HG03442 (cell line): ENCODE results near the gene DPF1.

ENCODE experiments used
- ATAC-seq: cut with Tn5 transposase; IDR thresholded peaks from one replicate; pipeline ENCODE4 v1.9.1; 2021; ENCODE audit warnings: mild to moderate bottlenecking, moderate library complexity; ENCODE audit not compliant: unreplicated experiment

DPF1 gene

DNA sequence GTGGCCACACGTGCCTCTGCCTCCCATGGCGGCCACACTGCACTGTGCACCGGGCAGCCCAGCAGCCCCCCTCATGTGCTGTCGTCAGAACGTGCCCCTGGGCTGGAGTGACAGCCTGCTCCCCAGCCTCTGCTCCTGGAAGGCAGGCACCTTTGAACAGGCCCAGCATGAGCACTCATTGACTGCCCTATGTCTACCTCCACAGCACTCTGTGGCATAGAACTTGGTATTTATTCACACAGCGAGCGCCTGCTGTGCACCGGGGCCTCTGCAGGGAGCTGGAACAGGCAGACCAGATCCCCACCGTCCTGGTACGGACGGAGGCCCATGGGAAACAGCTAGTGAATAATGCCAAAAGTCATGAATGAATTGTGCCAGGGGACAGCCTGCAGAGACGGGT lies 53.7 kb downstream of the DPF1 start:
- no peak for ATAC-seq

GRCh38 chr19:38168637-38169036 lies 55.4 kb downstream of the DPF1 start:
- ATAC-seq: no peak

DNA sequence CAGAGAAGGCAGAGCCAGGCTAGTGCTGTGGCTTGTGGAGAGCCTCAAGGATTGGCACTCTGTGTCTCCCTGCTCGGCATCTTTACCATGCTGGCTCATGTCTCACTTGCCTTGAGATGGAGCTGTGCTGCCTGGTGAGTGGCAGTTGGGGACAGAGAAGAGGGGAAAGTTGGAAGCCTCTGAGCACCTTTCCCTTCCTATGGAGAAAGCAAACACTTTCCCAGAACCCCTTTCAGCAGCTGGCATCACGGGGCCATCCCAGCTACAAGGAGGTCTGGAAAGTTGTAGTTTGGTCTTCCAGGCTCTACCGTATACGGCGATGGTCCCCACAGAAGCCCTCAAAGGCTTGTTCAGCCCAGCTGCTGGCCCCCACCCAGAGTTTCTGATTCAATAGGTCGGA lies 58.7 kb downstream of the DPF1 start:
- ATAC-seq: no peak

DNA sequence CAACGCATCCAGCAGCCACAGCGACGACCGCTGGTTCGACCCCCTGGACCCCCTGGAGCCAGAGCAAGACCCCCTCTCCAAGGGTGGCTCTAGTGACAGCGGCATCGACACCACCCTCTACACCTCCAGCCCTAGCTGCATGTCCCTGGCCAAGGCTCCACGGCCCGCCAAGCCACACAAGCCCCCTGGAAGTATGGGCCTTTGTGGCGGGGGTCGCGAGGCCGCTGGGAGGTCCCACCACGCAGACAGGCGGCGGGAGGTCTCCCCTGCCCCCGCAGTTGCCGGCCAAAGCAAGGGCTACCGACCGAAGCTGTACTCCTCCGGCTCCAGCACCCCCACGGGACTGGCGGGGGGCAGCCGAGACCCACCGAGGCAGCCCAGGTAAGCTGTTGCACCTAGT lies 59.5 kb downstream of the DPF1 start:
- no peak for ATAC-seq

GRCh38 chr19:38163419-38164290 lies 60.4 kb downstream of the DPF1 start:
- ATAC-seq: no peak

- no peak for ATAC-seq
Measured at GRCh38 chr19:38162632-38163031, 61.4 kb downstream of the DPF1 start.

DNA sequence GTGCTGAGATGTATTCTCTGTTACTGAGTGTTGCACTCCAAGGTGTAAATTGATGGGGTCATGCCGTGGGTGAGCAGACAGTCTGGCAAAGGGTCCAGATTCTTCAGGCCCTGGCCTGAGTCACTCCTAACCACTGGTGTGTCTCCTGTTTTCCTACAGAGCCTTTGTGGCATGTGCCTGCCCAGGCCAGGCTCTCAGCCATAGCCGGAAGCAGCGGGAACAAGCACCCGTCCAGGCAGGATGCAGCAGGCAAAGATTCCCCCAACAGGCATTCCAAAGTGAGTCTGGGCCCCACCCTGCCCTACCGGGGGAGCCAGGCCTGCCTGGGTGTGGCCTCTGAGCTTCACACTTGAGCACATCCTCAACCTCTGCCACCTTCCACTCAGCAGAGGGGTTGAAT lies 61.9 kb downstream of the DPF1 start:
- ATAC-seq: no peak
